Ishikawa (cell line): ENCODE results near the gene TBC1D22A.

ENCODE experiments used
- EGR1 ChIP-seq: IDR thresholded peaks from 2 replicates; pipeline ENCODE4 v1.6.1; 2012
- RAD21 ChIP-seq: IDR thresholded peaks from 2 replicates; pipeline ENCODE4 v1.6.1; 2012; ENCODE audit warnings: low read depth

DNA sequence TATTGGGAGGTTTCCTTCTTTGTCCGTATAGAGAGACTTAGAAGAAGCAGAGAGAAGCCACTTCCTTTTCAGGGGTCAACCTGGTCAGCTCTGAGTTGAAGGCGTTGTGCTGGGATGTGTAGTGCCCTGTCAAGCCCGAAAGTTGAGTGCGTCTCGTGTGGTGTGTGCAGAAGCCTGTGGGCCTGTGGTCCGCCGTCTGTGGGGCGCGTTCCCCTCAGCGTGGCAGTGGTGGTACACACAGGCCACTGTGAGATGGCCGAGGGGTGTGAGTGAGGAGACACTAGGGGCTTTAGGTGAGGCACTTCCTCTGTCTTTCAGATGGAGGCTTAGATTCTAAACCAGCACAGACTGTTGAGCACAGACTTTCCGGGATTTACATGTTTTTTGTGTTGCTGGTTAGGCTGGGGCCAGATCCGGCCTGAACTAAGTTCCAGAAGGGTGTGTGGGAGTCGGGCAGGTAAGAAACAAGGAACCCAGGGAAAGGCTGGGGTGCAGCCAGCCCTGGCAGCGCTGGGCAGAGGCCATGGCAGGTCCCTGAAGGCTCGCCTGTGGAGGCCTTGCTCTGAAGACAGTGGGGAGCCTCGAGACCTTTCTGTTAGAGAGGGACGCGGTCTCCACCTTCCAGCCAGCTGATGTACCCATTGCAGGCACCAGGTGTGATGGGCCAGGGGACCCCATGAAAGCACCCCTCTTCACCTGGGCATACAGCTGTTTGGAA is 194.2 kb downstream of the TBC1D22A start:
- TF ChIP-seq EGR1 = no peak
- TF ChIP-seq RAD21 = no peak
